HG02884 (cell line): Measurements from ENCODE around the gene CAPN8.
"Not testable (repeated sequence)": the region's sequence is repeated elsewhere in the genome, so short reads cannot be mapped to it uniquely, and the experiment has no call there.

Experiments used
- ATAC-seq: cut with Tn5 transposase; IDR thresholded peaks from one replicate; pipeline ENCODE4 v1.9.1; 2021; ENCODE audit warnings: mild to moderate bottlenecking, moderate library complexity; ENCODE audit not compliant: unreplicated experiment

CAPN8 gene

DNA sequence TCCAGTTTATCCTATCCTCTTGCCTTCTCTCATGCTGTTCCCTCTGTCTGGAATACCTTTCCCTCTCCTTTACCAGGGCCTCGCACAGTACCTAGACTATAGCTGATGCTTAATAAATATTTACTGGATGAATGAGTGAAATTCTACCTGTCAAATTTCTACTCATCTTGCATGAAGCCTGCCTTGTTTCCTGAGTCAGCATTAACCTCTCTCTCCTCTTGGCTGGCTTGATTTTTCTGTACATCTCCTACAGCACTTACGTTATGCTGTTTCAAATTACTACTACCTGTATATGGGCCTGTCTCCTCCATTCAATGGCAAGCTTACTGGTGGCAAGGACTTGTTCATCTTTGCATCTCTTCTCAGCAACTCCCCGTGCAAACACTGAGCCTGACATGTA is 130.8 kb downstream of the CAPN8 start:
- ATAC-seq, result no peak

DNA sequence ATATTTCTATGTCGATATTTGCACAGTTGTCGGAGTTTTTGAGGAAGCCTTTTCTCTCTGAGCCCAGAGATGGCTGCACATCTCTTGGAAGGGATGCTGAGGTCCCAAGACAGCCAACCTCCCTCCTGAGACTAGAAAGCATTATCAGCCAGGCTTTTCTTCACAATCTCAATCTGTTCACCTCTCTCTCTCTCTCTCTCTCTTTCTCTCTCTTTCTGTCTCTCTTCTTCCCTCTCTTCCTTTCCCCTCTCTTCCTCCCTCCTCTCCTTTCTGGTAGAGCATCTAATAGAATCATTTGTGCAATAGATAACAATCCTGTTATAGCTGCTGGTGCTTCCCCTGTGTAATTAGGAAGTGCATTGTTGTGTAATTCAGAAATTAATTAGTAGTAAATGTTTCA is 131.8 kb downstream of the CAPN8 start:
- ATAC-seq, result no peak

DNA sequence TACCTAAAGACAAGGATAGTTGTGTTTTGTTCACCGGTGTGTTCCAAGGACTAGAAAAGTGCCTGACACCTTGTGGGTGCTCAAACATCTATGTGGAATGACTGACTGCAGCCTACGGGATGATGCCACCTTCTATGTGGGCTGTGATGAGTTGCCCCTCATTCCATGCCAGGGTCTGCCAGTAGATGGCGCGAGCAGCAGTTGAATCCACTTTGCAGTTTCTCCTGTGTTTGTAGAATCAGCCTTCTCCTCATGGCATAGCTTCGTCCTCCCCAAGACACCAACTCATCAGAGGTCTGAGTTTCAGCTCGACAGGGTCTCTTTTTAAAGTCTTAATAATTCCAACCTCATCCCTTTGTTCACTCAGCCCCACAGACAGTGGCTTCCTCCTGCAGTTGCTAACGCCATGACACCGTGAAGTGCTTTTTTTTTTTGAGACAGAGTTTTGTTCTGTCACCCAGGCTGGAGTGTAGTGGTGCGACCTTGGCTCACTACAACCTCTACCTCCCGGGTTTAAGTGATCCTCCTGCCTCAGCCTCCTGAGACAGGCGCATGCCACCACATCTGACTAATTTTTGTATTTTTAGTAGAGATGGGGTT is 133.7 kb downstream of the CAPN8 start:
- no peak for ATAC-seq

DNA sequence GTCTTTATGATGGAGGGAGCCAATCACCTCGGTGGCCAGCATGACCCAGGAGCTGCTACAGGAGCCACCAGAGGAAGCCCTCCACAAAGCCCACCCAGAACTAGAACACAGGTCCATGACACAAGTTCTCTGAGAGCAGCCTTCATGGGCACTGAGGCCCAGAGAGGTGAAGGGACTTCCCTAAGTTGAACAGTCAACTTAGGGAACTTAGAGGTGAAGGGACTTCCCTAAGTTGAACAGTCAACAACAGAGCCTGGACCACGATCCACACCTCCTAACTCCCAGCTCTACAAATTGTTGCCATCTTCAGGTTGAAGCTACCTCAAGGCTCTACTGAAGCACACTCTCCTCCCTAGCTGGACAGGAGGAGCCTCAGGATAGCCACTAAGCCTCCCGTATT is 139.5 kb downstream of the CAPN8 start:
- ATAC-seq, result no peak

DNA sequence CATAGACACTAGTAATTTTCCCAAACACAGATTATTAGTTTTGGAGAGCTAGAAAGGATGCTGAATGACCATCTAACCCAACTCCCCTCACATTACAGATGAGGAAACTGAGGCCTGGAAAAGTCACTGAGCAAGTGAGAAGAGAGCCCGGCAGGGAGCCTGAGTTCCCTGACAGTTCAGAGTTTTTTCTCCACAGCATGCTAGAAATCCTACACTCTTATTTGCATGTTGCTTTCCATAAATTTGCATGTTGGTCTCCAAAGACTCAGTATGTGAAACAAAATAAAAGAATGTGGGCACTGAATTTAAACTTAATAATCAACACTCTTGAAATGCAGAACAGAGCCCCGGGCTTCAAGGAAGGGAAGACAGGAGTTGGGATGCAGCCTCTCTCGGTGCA is 140.0 kb downstream of the CAPN8 start:
- ATAC-seq, result no peak

DNA sequence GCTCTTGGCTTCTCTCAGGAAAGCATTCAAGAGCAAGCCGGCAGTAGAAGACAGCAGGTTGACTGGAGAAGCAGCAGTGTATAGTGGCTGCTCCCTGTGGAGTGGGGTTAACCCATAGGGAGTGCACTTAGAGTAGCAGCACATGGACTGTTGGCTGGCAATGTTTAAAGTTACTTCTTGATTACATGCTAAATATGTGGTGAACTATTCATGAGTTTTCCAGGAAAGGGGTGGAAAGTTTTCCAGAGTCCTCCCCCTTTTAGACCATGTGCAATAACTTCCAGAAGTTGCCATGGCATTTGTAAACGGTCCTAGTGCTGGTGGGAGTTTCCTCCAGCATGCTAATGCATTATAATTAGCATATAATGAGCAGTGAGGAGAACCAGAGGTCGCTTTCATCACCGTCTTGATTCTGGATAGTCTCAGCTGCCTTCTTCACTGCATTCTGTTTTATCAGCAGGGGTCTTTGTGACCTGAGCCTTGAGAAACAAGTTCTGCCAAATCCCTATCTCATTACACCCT is 140.5 kb downstream of the CAPN8 start:
- no peak for ATAC-seq

DNA sequence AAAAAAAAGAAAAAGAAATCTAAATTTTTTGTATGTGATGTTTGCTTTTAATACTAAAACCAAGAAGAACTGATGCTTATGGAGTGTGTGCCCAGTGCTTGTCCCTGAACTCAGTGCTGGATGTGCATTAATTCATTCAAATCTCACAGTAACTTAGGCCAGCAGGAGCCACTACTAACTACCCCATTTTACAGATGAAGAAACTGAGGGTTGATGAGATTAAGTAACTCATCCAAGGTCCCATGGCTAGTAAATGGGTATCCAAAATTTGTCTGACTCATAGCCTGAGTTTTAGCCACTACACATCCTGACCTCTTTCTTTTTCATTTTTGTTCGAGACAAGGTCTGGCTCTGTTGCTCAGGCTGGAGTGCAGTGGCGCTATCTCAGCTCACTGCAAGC is 144.4 kb downstream of the CAPN8 start:
- ATAC-seq, result no peak

DNA sequence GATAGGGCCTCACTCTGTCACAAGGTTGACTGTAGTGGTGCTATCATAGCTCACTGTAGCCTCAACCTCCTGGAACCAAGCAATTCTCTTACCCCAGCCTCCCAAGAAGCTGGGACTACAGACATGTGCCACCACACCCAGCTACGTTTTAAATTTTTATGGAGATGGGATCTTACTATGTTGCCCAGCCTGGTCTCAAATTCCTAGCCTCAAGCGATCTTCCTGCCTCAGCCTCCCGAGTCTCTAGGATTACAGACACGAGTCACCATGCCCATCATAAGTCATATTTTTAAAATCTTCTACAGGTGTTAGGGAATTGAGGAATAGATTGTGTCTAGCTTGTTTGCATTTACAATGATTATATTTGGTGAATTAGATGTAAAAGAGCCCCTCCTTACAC is 145.3 kb downstream of the CAPN8 start:
- ATAC-seq, result no peak

DNA sequence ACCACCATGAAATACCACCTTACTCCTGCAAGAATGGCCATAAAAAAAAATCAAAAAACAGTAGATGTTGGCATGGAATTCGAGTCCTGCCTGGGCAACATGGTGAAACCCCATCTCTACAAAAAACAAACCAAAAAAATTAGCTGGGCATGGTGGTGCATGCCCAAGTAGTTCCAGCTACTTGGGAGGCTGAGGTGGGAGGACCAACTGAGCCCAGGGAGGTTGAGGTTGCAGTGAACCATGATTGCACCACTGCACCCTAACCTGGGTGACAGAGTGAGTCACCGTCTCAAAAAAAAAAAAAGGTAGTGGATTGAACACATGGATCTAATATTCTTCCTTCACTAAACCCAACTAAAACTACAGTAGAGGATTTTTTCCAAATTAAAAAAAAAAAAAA is 146.4 kb downstream of the CAPN8 start:
- ATAC-seq, result no peak

DNA sequence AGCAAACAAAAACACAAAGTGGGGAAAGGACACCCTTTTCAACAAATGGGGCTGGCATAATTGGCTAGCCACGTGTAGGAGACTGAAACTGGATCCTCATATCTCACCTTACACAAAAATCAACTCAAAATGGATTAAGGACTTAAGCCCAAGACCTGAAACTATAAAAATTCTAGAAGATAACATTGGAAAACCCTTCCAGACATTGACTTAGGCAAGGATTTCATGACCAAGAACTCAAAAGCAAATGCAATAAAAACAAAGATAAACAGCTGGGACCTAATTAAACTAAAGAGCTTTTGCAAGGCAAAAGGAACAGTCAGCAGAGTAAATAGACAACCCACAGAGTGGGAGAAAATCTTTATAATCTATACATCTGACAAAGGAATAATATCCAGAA is 146.9 kb downstream of the CAPN8 start:
- not testable (repeated sequence) for ATAC-seq

DNA sequence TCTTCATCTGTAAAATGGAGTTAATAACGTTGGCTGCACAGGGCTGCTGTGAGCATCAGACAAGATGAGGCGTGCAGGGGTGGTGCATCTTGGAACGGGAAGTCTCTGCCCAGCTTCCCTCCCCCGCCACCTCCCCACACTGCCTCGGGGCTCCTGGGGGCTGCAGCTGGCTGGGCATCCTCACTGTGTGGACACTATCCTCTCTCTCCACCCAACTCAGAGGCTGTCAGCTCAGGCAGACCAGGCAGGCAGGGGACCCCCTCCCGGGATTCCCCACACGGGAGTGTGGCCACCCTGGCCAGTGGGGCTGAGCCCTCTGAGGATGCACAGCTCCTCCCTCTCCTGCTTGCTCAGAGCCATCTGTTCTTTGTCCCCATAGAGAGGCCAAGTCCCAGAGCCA is 149.6 kb downstream of the CAPN8 start:
- ATAC-seq, result no peak

DNA sequence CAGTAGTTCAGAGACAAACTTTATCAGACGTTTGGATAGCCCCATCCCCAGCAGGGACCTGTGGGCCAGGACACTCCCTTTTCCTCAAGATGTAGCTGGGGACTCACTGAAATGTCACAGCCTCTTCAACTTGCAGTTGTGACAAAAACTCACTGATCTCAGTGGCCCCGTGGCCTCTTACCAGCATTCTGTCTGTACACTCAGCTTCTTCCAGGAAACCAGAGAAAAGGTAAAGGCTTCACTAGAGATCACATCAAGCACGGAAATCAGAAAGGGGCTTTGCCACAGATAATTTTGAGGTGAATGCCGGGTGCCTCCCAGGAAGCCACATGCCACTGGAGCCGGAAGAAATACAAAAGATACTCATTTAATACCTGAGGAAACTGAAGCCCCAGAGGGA is 150.1 kb downstream of the CAPN8 start:
- ATAC-seq, result no peak

DNA sequence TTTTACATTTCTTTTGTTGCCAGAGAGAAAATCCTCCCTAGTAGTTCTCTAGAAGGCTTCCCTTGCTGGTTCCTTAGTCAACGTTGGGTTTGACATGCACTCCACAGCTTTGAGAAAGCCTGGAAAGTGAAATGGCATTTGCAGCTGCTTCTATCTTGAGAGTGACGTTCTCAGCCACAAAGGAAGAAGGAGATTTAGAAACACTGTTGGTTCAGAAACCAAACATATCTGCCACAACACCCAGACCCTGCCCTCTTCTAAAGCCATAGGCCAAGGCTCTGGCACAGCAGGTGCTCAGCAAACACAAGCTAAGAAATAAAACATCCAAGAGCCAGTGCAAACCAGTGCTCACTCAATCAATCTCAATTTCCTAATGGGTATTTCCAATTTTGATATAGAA is 150.9 kb downstream of the CAPN8 start:
- no peak for ATAC-seq

DNA sequence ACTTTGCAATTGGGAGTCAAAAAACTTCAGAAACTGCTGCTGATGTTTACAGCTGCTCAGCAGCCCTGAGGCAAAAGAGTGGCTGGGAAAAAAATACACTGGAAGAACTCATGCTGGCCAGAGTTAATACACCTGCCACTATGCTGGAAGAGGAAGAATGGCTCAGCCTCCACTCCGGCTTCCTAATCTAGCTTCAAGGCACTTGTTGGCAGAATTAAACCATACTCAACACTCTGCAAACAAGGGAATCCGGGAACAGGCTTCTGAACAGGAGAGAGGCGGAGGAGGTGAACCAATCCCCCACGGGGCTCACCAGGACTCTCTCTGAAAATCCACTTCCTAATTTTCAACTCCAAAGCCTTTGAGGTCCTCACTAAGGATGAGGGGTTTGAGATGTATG is 152.2 kb downstream of the CAPN8 start:
- ATAC-seq, result no peak

DNA sequence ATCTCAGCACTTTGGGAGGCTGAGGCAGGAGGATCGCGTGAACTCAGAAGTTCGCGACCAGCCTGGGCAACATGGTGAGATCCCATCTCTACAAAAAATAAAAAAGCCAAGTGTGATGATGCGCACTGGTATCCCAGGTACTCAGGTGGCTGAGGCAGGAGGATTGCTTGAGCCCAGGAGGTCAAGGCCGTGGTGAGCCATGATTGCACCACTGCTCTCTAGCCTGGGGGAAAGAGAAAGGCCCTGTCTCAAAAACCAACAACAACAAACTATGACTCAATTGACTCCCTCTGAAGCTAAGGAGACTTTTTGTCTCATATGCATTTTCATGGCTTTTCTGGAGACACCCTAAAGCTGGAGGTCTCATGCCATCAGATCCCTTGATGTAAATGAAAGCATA is 153.4 kb downstream of the CAPN8 start:
- ATAC-seq, result no peak

DNA sequence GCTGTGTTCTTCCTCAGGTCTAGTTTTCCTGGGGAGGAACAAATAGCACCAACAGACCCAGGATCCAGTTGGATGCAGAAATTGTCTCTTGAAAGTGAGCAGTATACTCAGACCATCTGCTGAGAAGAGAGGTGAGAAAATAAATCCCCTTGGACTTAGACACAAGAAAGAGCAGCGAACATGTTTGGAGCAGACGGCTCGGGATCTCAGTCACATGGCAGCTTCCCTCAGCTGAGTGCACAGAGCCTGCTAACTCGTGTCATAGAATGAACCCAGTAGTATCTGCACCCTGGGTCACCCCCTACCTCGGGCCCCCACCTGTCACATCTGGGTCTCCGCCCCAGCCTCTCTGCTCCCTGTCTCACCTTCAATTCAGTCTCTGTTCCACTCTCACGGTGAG is 156.7 kb downstream of the CAPN8 start:
- ATAC-seq, result no peak

DNA sequence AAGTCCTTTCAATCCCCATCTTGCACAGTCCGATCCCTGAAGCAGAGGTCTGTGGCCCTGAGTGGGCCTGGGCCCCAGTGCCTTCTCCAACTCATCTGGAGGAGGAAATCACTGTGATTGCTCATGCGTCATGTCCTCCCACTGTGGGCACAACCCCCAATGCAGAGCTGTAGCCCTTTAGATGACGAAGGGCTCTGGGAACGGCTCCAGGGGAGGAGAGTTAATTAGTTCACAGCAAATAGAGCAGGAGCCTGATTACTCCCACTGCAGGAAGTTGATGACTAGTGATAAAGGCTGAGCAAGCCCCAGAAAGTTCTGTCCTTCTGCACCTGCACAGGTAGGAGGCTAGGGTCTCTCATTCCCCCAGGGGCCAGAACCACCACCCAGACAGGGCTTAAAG is 160.8 kb downstream of the CAPN8 start:
- no peak for ATAC-seq

DNA sequence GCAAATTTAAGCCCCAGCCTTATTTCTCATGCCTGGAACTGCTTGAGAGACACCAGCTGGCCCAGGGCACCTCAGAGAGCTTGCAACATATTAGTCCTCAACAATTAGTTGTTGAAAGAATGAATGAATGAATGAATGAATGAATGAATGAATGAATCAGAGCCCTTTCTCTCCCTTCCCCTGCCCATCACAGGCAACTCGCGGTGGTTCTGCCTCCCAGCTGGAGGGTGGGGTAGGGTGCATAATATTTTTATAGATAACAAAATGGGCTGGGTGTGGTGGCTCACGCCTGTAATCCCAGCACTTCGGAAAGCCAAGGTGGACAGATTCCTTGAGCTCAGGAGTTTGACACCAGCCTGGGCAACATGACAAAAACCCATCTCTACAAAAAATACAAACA is 162.2 kb downstream of the CAPN8 start:
- ATAC-seq, result no peak

DNA sequence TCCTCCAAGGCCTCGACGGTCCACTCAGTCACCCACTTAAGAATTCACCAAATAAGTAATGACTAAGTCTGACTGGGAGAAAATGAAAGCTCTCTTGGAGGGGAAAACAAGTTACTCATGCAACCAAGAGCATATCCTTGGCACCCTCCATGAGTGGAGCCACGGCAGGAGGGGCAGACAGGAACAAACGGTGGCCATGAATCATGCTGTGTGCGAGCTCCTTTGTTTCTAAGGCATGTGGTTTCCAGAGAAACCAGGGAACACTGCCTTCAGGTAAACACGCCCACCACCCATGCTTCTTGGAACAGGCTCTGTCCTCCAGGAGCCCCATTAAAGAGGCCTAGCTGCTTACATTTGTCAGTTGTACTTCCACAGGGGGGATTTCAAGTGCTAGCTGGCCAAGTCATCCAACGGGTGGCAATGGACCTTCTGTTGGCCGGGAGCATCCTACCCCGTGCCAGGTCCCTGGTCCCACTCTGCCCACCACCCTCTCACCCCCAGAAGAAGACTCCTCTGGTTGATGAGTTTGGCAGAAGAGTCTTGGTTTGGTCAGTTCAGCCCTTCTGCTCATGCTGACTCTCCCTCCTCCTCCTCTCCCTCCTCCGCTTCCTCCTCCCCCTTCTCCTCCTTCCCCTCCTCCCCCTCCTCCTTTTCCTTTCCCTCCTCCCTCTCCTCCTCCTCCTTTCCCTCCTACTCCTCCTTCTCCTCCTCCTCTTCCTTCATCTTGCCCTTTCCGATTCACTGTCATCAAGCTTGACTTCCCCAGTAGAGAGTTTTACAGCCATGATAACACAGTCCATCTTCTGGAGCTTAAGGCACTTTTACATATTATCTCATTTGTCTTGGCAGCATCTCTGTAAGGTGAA is 164.7 kb downstream of the CAPN8 start:
- no peak for ATAC-seq

DNA sequence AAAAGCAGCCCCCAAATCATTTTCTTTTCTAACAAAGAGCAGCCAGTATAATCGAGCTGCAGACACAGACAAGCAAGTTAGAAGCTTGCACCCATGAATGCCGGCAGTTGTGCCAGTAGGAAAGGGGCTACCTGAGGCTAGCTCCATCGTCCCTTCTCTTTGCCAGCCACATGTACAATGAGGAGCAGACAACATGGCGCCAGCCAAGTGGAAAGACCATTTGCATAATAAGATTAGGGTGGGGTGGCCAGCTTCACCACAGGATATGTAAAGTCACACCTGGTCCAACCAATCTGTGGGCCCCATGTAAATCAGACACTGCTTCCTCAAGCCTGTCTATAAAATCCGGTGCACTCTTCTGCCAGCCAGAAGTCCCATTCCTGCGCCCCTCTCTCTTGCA is 168.6 kb downstream of the CAPN8 start:
- no peak for ATAC-seq

DNA sequence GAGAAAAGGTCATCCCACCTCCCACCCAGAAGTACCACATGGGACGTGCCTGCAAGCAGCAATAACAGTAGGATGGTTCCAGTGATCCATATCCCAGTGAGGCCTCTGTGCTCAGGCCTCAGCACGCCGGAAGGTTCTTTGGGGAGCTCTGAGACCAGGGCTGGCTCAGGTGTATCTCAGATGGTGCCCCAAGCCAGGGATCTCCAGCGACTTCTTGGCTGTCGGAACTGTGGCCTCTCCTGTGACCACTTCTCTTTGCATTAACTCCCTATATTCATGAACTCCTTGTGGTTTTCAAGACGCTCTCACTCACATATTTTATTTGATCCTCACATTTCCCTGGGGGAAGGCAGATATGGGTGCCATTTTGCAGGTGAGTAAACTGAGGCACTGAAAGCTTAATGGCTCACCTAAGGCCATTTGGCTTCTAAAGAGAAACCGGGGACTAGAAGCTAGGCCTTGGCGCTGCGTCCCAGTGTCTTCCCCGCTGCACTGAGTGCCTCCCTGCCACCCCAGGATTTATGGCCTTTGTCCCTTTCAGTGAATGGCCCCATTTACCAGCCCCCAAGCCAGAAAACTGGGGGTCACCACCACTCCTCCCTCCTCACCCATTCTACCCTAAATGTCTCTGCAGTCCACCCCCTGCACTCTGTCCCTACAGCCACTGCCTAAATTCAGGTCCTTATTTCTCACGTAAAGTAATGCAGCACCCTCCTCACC is 170.4 kb downstream of the CAPN8 start:
- no peak for ATAC-seq

DNA sequence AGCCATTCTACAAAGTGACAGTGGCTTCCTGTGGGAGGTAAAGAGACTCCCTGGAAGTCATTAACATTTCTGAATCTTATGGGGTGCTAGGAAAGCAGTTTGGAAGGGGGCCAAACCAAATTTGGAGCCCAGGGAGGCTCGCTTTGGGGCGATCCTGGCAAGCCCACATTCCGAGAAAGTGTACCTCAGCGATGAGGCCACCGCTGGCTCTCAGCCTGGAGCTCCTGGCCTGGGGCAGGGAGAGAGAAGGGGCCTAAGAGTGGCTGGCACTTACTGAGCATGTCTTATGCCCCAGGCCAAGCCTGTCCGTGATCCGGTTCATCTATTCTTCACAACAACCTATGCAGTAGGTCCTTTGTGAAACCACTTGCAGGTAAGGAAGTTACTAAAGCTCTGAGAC is 173.5 kb downstream of the CAPN8 start:
- no peak for ATAC-seq
